Skeletal muscle tissue (tissue), 1 donor: ENCODE data around the gene RAB39A. TPM values are rescaled to one million over a fixed set of nuclear protein-coding genes. Genes with fewer than 3 reads are reported as not detected.

Experiments
- total RNA-seq: library from RNA; depleted of rRNA; stranded (reverse); fragments of >200 nt; gene quantifications from one replicate; pipeline ENCODE4 v1.2.3, GENCODE V29; 2014

RAB39A gene
- total RNA-seq, 1 donor from 2014 or later: 2.1 TPM

Other genes with a start within 250 kb of the RAB39A start
- gene SLN, start 216.4 kb upstream of the RAB39A start, total RNA-seq: 2,012 TPM
- gene SLC35F2, start 69.7 kb upstream of the RAB39A start, total RNA-seq: 3.1 TPM
- 36.0 TPM for gene CUL5, start 80.5 kb downstream of the RAB39A start, total RNA-seq
- 112 TPM for gene ACAT1, start 193.1 kb downstream of the RAB39A start, total RNA-seq